Activated CD4-positive, alpha-beta T cell treated with anti-CD3 and anti-CD28 coated beads, Interleukin-2, Interleukin-6, amounts not matched to agents 100 ng/mL and 50 ng/mL, durations not matched to agents 16 hours and 8 hours (primary cell): Measurements from ENCODE around the gene TNFAIP3.
A peak's percentile ranks its signal among the peaks of the same experiment; 100 is the strongest.

Source experiments
- DNase-seq: peaks from one replicate; pipeline ENCODE4 v3.0.0-alpha.2; 2020

Gene TNFAIP3

GRCh38 chr6:137845460-137845859 is 21.6 kb upstream of the TNFAIP3 start:
- DNase-seq: no peak

- DNase-seq: no peak
Measured at GRCh38 chr6:137846274-137846673, 20.8 kb upstream of the TNFAIP3 start.

GRCh38 chr6:137846772-137847313 is 20.2 kb upstream of the TNFAIP3 start:
- DNase-seq: no peak

- DNase-seq: no peak
Measured at GRCh38 chr6:137847748-137848147, 19.3 kb upstream of the TNFAIP3 start.

- DNase-seq: no peak
Measured at GRCh38 chr6:137848672-137849071, 18.4 kb upstream of the TNFAIP3 start.

- DNase-seq: peak; percentile 86
Measured at GRCh38 chr6:137849181-137849980, 17.7 kb upstream of the TNFAIP3 start.

GRCh38 chr6:137849981-137850714 is 16.9 kb upstream of the TNFAIP3 start:
- DNase-seq: no peak

GRCh38 chr6:137850816-137851602 is 16.1 kb upstream of the TNFAIP3 start:
- DNase-seq: no peak

- peak; percentile 37 for DNase-seq
Measured at GRCh38 chr6:137851669-137852068, 15.4 kb upstream of the TNFAIP3 start.

- DNase-seq: no peak
Measured at GRCh38 chr6:137852346-137852745, 14.7 kb upstream of the TNFAIP3 start.

- DNase-seq: no peak
Measured at GRCh38 chr6:137852811-137853210, 14.2 kb upstream of the TNFAIP3 start.

- no peak for DNase-seq
Measured at GRCh38 chr6:137853569-137854213, 13.4 kb upstream of the TNFAIP3 start.

GRCh38 chr6:137856138-137856898 is 10.7 kb upstream of the TNFAIP3 start:
- DNase-seq: no peak

- no peak for DNase-seq
Measured at GRCh38 chr6:137859025-137859424, 8.0 kb upstream of the TNFAIP3 start.

- DNase-seq: no peak
Measured at GRCh38 chr6:137860394-137861005, 6.6 kb upstream of the TNFAIP3 start.

GRCh38 chr6:137861550-137862337 is 5.3 kb upstream of the TNFAIP3 start:
- DNase-seq: no peak

- no peak for DNase-seq
Measured at GRCh38 chr6:137862419-137863090, 4.5 kb upstream of the TNFAIP3 start.

GRCh38 chr6:137863091-137863797 is 3.8 kb upstream of the TNFAIP3 start:
- no peak for DNase-seq

- DNase-seq: no peak
Measured at GRCh38 chr6:137864812-137865508, 2.1 kb upstream of the TNFAIP3 start.
